ENCODE measurements around the gene TUSC2. TPM values are rescaled to one million over a fixed set of nuclear protein-coding genes. Genes with fewer than 3 reads are reported as not detected.

TUSC2 gene
- total RNA-seq, 3 donors from 2014 or later: 23.8 to 35.7 (median 25.8) TPM

DNA sequence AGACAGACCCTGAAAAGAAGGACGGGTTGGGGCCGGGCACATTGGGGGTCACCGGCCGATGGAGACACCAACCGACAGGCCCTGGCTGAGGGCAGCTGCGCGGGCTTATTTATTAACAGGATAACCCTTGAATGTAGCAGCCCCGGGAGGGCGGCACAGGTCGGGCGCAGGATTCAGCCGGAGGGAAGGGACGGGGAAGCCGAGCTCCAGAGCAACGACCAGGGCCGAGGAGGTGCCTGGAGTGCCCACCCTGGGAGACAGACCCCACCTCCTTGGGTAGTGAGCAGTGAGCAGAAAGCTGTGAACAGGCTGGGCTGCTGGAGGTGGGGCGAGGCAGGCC lies 51.3 kb downstream of the TUSC2 start:
- H3K4me3 ChIP-seq: no peak overlapping the region
- no peak for ATAC-seq
- TF ChIP-seq, protein P1, sequence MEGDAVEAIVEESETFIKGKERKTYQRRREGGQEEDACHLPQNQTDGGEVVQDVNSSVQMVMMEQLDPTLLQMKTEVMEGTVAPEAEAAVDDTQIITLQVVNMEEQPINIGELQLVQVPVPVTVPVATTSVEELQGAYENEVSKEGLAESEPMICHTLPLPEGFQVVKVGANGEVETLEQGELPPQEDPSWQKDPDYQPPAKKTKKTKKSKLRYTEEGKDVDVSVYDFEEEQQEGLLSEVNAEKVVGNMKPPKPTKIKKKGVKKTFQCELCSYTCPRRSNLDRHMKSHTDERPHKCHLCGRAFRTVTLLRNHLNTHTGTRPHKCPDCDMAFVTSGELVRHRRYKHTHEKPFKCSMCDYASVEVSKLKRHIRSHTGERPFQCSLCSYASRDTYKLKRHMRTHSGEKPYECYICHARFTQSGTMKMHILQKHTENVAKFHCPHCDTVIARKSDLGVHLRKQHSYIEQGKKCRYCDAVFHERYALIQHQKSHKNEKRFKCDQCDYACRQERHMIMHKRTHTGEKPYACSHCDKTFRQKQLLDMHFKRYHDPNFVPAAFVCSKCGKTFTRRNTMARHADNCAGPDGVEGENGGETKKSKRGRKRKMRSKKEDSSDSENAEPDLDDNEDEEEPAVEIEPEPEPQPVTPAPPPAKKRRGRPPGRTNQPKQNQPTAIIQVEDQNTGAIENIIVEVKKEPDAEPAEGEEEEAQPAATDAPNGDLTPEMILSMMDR (IDR thresholded peaks at IDR 0.05): no peak
- no peaks in the 10 kb centered on the region for H3K9me3 ChIP-seq
- H3K36me3 ChIP-seq (ENCODE audit: low read depth): no peaks in the 10 kb centered on the region
- DNase-seq: no peak
- intact Hi-C loops (cut with DNase I, micrococcal nuclease): loop anchor here (10.0 kb wide), 2 partner anchors 52 to 82 kb away; partner anchors contain the start of gene GNAT1 (in 2 of the 2)
- H3K4me1 ChIP-seq (ENCODE audit: low read depth): peaks cover 15% of the 10 kb centered on the region

DNA sequence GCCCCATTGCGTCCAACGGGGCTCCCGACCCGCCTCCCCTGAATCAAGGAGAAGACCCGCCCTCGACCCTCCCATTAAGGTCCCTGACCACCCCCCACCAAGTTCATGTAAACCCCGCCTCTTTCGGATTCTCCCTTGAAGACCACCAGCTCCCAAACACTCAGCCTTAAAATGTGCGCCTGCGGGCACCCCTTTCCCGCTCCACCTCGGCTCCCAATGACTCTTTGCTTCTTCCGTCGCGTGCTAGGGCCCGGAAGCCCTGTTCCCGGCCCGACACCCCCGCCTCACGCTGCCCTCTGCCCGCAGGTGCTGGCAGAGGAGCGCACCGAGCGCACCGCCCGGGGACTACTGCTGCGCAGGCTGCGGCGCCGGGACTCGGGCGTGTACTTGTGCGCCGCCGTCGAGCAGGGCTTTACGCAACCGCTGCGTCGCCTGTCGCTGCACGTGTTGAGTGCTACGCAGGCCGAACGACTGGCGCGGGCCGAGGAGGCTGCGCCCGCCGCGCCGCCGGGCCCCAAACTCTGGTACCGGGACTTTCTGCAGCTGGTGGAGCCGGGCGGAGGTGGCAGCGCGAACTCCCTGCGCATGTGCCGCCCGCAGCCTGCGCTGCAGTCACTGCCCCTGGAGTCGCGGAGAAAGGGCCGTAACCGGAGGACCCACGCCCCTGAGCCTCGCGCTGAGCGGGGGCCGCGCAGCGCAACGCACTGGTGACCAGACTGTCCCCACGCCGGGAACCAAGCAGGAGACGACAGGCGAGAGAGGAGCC lies 51.8 kb downstream of the TUSC2 start:
- intact Hi-C loops (cut with DNase I, micrococcal nuclease): loop anchor here (10.0 kb wide), 2 partner anchors 51 to 81 kb away; partner anchors contain the start of gene GNAT1 (in 2 of the 2)
- TF ChIP-seq, protein P1 (IDR thresholded peaks at IDR 0.05): no peak
- no peaks in the 10 kb centered on the region for H3K36me3 ChIP-seq (ENCODE audit: low read depth)
- no peaks in the 10 kb centered on the region for H3K9me3 ChIP-seq
- ATAC-seq: no peak
- no peak overlapping the region for H3K4me3 ChIP-seq
- no peak for DNase-seq
- peaks cover 21% of the 10 kb centered on the region for H3K4me1 ChIP-seq (ENCODE audit: low read depth)

DNA sequence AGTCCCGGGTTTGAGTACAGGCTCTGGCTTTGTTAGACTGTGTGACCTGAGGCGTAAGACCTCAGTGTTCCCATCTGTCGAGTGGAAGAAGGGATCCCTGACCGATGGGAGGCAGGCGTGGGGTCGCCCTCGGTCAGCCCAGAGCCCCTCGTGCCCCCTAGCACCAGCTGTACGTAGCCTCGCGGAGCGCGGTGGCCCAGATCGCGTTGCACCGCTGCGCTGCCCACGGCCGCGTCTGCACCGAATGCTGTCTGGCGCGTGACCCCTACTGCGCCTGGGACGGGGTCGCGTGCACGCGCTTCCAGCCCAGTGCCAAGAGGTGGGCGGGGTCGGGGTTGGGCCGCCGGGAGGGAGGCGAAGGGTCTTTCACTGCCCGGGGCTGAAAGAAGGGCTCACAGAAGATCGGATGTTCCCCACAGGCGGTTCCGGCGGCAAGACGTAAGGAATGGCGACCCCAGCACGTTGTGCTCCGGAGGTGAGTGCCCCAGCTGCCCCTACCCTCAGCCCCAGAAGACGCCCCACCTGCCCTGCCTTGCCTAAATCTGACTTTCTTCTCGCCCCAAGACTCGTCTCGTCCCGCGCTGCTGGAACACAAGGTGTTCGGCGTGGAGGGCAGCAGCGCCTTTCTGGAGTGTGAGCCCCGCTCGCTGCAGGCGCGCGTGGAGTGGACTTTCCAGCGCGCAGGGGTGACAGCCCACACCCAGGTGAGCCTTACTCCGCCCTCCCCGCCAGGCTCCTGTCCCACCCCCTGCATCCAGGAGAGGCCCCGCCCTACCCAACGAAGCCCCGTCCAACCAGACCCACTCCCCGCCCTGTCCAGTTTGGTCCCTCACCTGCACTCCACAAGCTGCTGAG lies 52.7 kb downstream of the TUSC2 start:
- Histone ChIP-seq H3K4me3 (no peak overlapping the region), H3K9me3 (no peaks in the 10 kb centered on the region), H3K36me3 (ENCODE audit: low read depth) (no peaks in the 10 kb centered on the region), H3K4me1 (ENCODE audit: low read depth) (peaks cover 24% of the 10 kb centered on the region)
- intact Hi-C loops (cut with DNase I, micrococcal nuclease): loop anchor here (10.0 kb wide), 2 partner anchors 51 to 81 kb away; partner anchors contain the start of gene GNAT1 (in 2 of the 2)
- TF ChIP-seq, protein P1 (IDR thresholded peaks at IDR 0.05): no peak
- ATAC-seq (no peak), DNase-seq (no peak)

Other genes with a start within 250 kb of the TUSC2 start
- gene RBM5, start 239.3 kb downstream of the TUSC2 start, total RNA-seq: 100 to 1,000 TPM; 128 to 183 (median 158) TPM
- 10 to 100 TPM; 10.7 to 15.3 (median 14.6) TPM for gene SEMA3F, start 172.9 kb downstream of the TUSC2 start, total RNA-seq
- not detected for gene GNAT1, start 136.6 kb downstream of the TUSC2 start, total RNA-seq
- under 1 TPM in 2 of 3 donors, not detected in 1; 0.29 to 0.32 TPM for gene SLC38A3, start 123.0 kb downstream of the TUSC2 start, total RNA-seq
- gene GNAI2, start 92.0 kb downstream of the TUSC2 start, total RNA-seq: 100 to 1,000 TPM in 1 of 3 donors, 10 to 100 TPM in 2; 47.0 to 190 (median 96.4) TPM
- 100 to 1,000 TPM in 1 of 3 donors, 10 to 100 TPM in 2; 42.0 to 129 (median 59.2) TPM for gene SEMA3B, start 59.1 kb downstream of the TUSC2 start, total RNA-seq
- gene LSMEM2, start 49.1 kb downstream of the TUSC2 start, total RNA-seq: under 1 TPM in 1 of 3 donors, not detected in 2; 0.32 TPM
- 10 to 100 TPM; 54.8 to 59.8 (median 57.0) TPM for gene IFRD2, start 35.8 kb downstream of the TUSC2 start, total RNA-seq
- gene HYAL3, start 28.8 kb downstream of the TUSC2 start, total RNA-seq: 1 to 10 TPM; 1.4 to 2.9 (median 1.4) TPM
- 10 to 100 TPM in 1 of 3 donors, 1 to 10 TPM in 2; 7.0 to 10.1 (median 8.4) TPM for gene NAA80, start 28.8 kb downstream of the TUSC2 start, total RNA-seq
- 10 to 100 TPM in 1 of 3 donors, 1 to 10 TPM in 2; 5.3 to 10.0 (median 7.0) TPM for gene HYAL1, start 24.6 kb downstream of the TUSC2 start, total RNA-seq
- gene HYAL2, start 5.5 kb downstream of the TUSC2 start, total RNA-seq: 10 to 100 TPM; 18.6 to 32.5 (median 29.1) TPM
- 10 to 100 TPM; 10.9 to 25.7 (median 18.9) TPM for gene RASSF1, start 12.6 kb upstream of the TUSC2 start, total RNA-seq
- gene ZMYND10, start 17.5 kb upstream of the TUSC2 start, total RNA-seq: under 1 TPM; 0.20 to 0.60 (median 0.31) TPM
- gene NPRL2, start 22.6 kb upstream of the TUSC2 start, total RNA-seq: 10 to 100 TPM; 20.2 to 32.9 (median 25.0) TPM
- gene CYB561D2, start 22.6 kb upstream of the TUSC2 start, total RNA-seq: 10 to 100 TPM; 20.5 to 37.6 (median 36.7) TPM
- 10 to 100 TPM; 41.4 to 51.6 (median 41.4) TPM for gene TMEM115, start 31.3 kb upstream of the TUSC2 start, total RNA-seq
- gene CACNA2D2, start 175.4 kb upstream of the TUSC2 start, total RNA-seq: 1 to 10 TPM; 1.5 to 4.9 (median 3.8) TPM
- gene C3orf18, start 239.5 kb upstream of the TUSC2 start, total RNA-seq: 10 to 100 TPM in 1 of 3 donors, 1 to 10 TPM in 2; 1.5 to 14.1 (median 2.5) TPM
- gene HEMK1, start 241.3 kb upstream of the TUSC2 start, total RNA-seq: 10 to 100 TPM; 19.7 to 29.9 (median 22.6) TPM

All from mucosa of descending colon (tissue), 3 donors.